HAP-1 (cell line): Measurements from ENCODE around the gene CYP21A2.

Experiments used
- DNase-seq, 2 experiments: peaks; one replicate each; pipeline ENCODE4 v3.0.0-alpha.2; 2016 to 2020; ENCODE audit warnings: low spot score in 2 of 2
- H3K27me3 ChIP-seq: fragments of 250-450 bp; sonication (Bioruptor Pico); 2 replicates; pipeline ENCODE4 v1.5.1; 2020; ENCODE audit warnings: low read depth, mild to moderate bottlenecking, moderate library complexity
- H3K36me3 ChIP-seq: fragments of 250-450 bp; sonication (Bioruptor Pico); replicated peaks from 2 replicates; pipeline ENCODE4 v1.5.1; 2020; ENCODE audit warnings: mild to moderate bottlenecking
- H3K4me1 ChIP-seq: fragments of 250-450 bp; sonication (Bioruptor Pico); 2 replicates; pipeline ENCODE4 v1.5.1; 2020; ENCODE audit warnings: mild to moderate bottlenecking
- H3K4me3 ChIP-seq: fragments of 250-450 bp; sonication (Bioruptor Pico); 2 replicates; pipeline ENCODE4 v1.5.1; 2020; ENCODE audit warnings: mild to moderate bottlenecking, moderate library complexity
- H3K9me3 ChIP-seq: fragments of 250-450 bp; sonication (Bioruptor Pico); 2 replicates; pipeline ENCODE4 v1.5.1; 2020; ENCODE audit warnings: mild to moderate bottlenecking, moderate library complexity
- in situ Hi-C: fragments of 300-500 bp; cut with MboI; formaldehyde crosslinking; loops from 3 replicates; pipeline ENCODE4 v1.14.3; 2020; ENCODE audit warnings: low sequenced_read_pairs, inconsistent platforms, mixed read lengths

The CYP21A2 gene

GRCh38 chr6:32074996-32075532 lies 36.8 kb downstream of the CYP21A2 start:
- in situ Hi-C loops = no loop called here
- H3K27me3 ChIP-seq = no peaks in the 10 kb centered on the region

GRCh38 chr6:32075781-32076180 lies 37.6 kb downstream of the CYP21A2 start:
- in situ Hi-C loops = no loop called here
- no peaks in the 10 kb centered on the region for H3K27me3 ChIP-seq
- DNase-seq = no peak
- H3K36me3 ChIP-seq = no peaks in the 10 kb centered on the region
- no peaks in the 10 kb centered on the region for H3K4me1 ChIP-seq
- no peaks in the 10 kb centered on the region for H3K9me3 ChIP-seq
- H3K4me3 ChIP-seq = no peak overlapping the region

More at GRCh38 chr6:32074996-32075532, 36.8 kb downstream of the CYP21A2 start:
- Histone ChIP-seq H3K9me3 (no peaks in the 10 kb centered on the region), H3K36me3 (no peaks in the 10 kb centered on the region), H3K4me3 (no peak overlapping the region), H3K4me1 (no peaks in the 10 kb centered on the region)
- DNase-seq = no peak

- Histone ChIP-seq H3K36me3 (no peaks in the 10 kb centered on the region), H3K9me3 (no peaks in the 10 kb centered on the region), H3K27me3 (no peaks in the 10 kb centered on the region), H3K4me1 (no peaks in the 10 kb centered on the region), H3K4me3 (no peak overlapping the region)
- in situ Hi-C loops = no loop called here
- no peak for DNase-seq
These were observed 38.1 kb downstream of the CYP21A2 start for GRCh38 chr6:32076321-32076809.

- 0 out of 2 replicates have a peak, but pooled peaks cover 2% of the 10 kb centered on the region for H3K27me3 ChIP-seq
- in situ Hi-C loops = loop anchor here (10.0 kb wide), 1 partner anchor 715 kb away; no protein-coding TSS in a partner anchor
These were observed 41.5 kb downstream of the CYP21A2 start for GRCh38 chr6:32079566-32080290.

GRCh38 chr6:32081168-32081990 lies 43.2 kb downstream of the CYP21A2 start:
- H3K36me3 ChIP-seq = no peaks in the 10 kb centered on the region
- no peak overlapping the region for H3K4me3 ChIP-seq
- DNase-seq = no peak
- H3K27me3 ChIP-seq = 0 out of 2 replicates have a peak, but pooled peaks cover 2% of the 10 kb centered on the region
- H3K4me1 ChIP-seq = no peaks in the 10 kb centered on the region
- in situ Hi-C loops = loop anchor here (10.0 kb wide), 1 partner anchor 713 kb away; no protein-coding TSS in a partner anchor
- no peaks in the 10 kb centered on the region for H3K9me3 ChIP-seq

More at GRCh38 chr6:32079566-32080290, 41.5 kb downstream of the CYP21A2 start:
- DNase-seq = no peak
- no peaks in the 10 kb centered on the region for H3K9me3 ChIP-seq
- H3K36me3 ChIP-seq = no peaks in the 10 kb centered on the region
- H3K4me3 ChIP-seq = no peak overlapping the region
- no peaks in the 10 kb centered on the region for H3K4me1 ChIP-seq

- DNase-seq = no peak
- in situ Hi-C loops = loop anchor here (10.0 kb wide), 1 partner anchor 712 kb away; no protein-coding TSS in a partner anchor
These were observed 44.3 kb downstream of the CYP21A2 start for GRCh38 chr6:32082478-32082877.

GRCh38 chr6:32082935-32083334 lies 44.7 kb downstream of the CYP21A2 start:
- 0 out of 2 replicates have a peak, but pooled peaks cover 2% of the 10 kb centered on the region for H3K27me3 ChIP-seq
- no peaks in the 10 kb centered on the region for H3K4me1 ChIP-seq
- no peak overlapping the region for H3K4me3 ChIP-seq
- no peak for DNase-seq
- in situ Hi-C loops = loop anchor here (10.0 kb wide), 1 partner anchor 712 kb away; no protein-coding TSS in a partner anchor
- no peaks in the 10 kb centered on the region for H3K9me3 ChIP-seq
- H3K36me3 ChIP-seq = no peaks in the 10 kb centered on the region

More at GRCh38 chr6:32082478-32082877, 44.3 kb downstream of the CYP21A2 start:
- no peak overlapping the region for H3K4me3 ChIP-seq
- H3K4me1 ChIP-seq = no peaks in the 10 kb centered on the region
- 0 out of 2 replicates have a peak, but pooled peaks cover 2% of the 10 kb centered on the region for H3K27me3 ChIP-seq
- H3K36me3 ChIP-seq = no peaks in the 10 kb centered on the region
- no peaks in the 10 kb centered on the region for H3K9me3 ChIP-seq

GRCh38 chr6:32083812-32084768 lies 45.9 kb downstream of the CYP21A2 start:
- H3K36me3 ChIP-seq = no peaks in the 10 kb centered on the region
- H3K4me1 ChIP-seq = no peaks in the 10 kb centered on the region
- H3K4me3 ChIP-seq = no peak overlapping the region
- 0 out of 2 replicates have a peak, but pooled peaks cover 2% of the 10 kb centered on the region for H3K27me3 ChIP-seq
- DNase-seq = no peak
- in situ Hi-C loops = loop anchor here (10.0 kb wide), 1 partner anchor 711 kb away; no protein-coding TSS in a partner anchor
- H3K9me3 ChIP-seq = no peaks in the 10 kb centered on the region

GRCh38 chr6:32084780-32085179 lies 46.6 kb downstream of the CYP21A2 start:
- in situ Hi-C loops = loop anchor here (10.0 kb wide), 1 partner anchor 710 kb away; no protein-coding TSS in a partner anchor
- H3K4me3 ChIP-seq = no peak overlapping the region

GRCh38 chr6:32085759-32086459 lies 47.7 kb downstream of the CYP21A2 start:
- no peak for DNase-seq
- H3K36me3 ChIP-seq = no peaks in the 10 kb centered on the region
- no peaks in the 10 kb centered on the region for H3K9me3 ChIP-seq
- H3K4me1 ChIP-seq = no peaks in the 10 kb centered on the region
- in situ Hi-C loops = loop anchor here (10.0 kb wide), 1 partner anchor 709 kb away; no protein-coding TSS in a partner anchor
- no peak overlapping the region for H3K4me3 ChIP-seq
- 0 out of 2 replicates have a peak, but pooled peaks cover 2% of the 10 kb centered on the region for H3K27me3 ChIP-seq

More at GRCh38 chr6:32084780-32085179, 46.6 kb downstream of the CYP21A2 start:
- Histone ChIP-seq H3K36me3 (no peaks in the 10 kb centered on the region), H3K4me1 (no peaks in the 10 kb centered on the region), H3K9me3 (no peaks in the 10 kb centered on the region), H3K27me3 (0 out of 2 replicates have a peak, but pooled peaks cover 2% of the 10 kb centered on the region)
- no peak for DNase-seq

- H3K36me3 ChIP-seq = no peaks in the 10 kb centered on the region
- H3K4me1 ChIP-seq = no peaks in the 10 kb centered on the region
- H3K4me3 ChIP-seq = no peak overlapping the region
- in situ Hi-C loops = loop anchor here (10.0 kb wide), 1 partner anchor 708 kb away; no protein-coding TSS in a partner anchor
- no peak for DNase-seq
- H3K9me3 ChIP-seq = no peaks in the 10 kb centered on the region
- H3K27me3 ChIP-seq = 0 out of 2 replicates have a peak, but pooled peaks cover under 1% of the 10 kb centered on the region
These were observed 48.7 kb downstream of the CYP21A2 start for GRCh38 chr6:32086661-32087573.
